GM19438 (cell line): ENCODE results near the gene TRABD2B.

Source experiments
- ATAC-seq: cut with Tn5 transposase; IDR thresholded peaks from one replicate; pipeline ENCODE4 v1.9.1; 2021; ENCODE audit warnings: low read depth; ENCODE audit not compliant: unreplicated experiment

The TRABD2B gene

GRCh38 chr1:47887060-47887459 is 110.1 kb downstream of the TRABD2B start:
- ATAC-seq: no peak

GRCh38 chr1:47886141-47886540 is 111.0 kb downstream of the TRABD2B start:
- no peak for ATAC-seq

- ATAC-seq: no peak
These were observed 111.9 kb downstream of the TRABD2B start for GRCh38 chr1:47885062-47885830.

GRCh38 chr1:47883963-47884362 is 113.2 kb downstream of the TRABD2B start:
- ATAC-seq: no peak

- no peak for ATAC-seq
These were observed 115.4 kb downstream of the TRABD2B start for GRCh38 chr1:47881505-47882442.

GRCh38 chr1:47876587-47876963 is 120.6 kb downstream of the TRABD2B start:
- no peak for ATAC-seq

GRCh38 chr1:47875831-47876586 is 121.2 kb downstream of the TRABD2B start:
- ATAC-seq: no peak

- ATAC-seq: no peak
These were observed 122.1 kb downstream of the TRABD2B start for GRCh38 chr1:47875036-47875435.

GRCh38 chr1:47873337-47873736 is 123.8 kb downstream of the TRABD2B start:
- ATAC-seq: no peak

- no peak for ATAC-seq
These were observed 124.3 kb downstream of the TRABD2B start for GRCh38 chr1:47872886-47873285.

- no peak for ATAC-seq
These were observed 125.3 kb downstream of the TRABD2B start for GRCh38 chr1:47871799-47872353.

GRCh38 chr1:47870946-47871676 is 126.1 kb downstream of the TRABD2B start:
- ATAC-seq: no peak

GRCh38 chr1:47870480-47870879 is 126.7 kb downstream of the TRABD2B start:
- ATAC-seq: no peak

- ATAC-seq: no peak
These were observed 128.9 kb downstream of the TRABD2B start for GRCh38 chr1:47868348-47868676.

- no peak for ATAC-seq
These were observed 129.5 kb downstream of the TRABD2B start for GRCh38 chr1:47867438-47868347.

GRCh38 chr1:47866601-47867437 is 130.4 kb downstream of the TRABD2B start:
- no peak for ATAC-seq

GRCh38 chr1:47865881-47866535 is 131.2 kb downstream of the TRABD2B start:
- no peak for ATAC-seq
